ENCODE data around the gene IPO5. TPM values are rescaled to one million over a fixed set of nuclear protein-coding genes. Genes with fewer than 3 reads are reported as not detected.

Gene IPO5
- total RNA-seq, 3 donors from 2014 or later = 97.6 to 157 (median 137) TPM

- Histone ChIP-seq H3K4me3 (no peak overlapping the region), H3K27me3 (no peaks in the 10 kb centered on the region), H3K9me3 (no peaks in the 10 kb centered on the region), H3K4me1 (no peaks in the 10 kb centered on the region), H3K27ac (no peak overlapping the region), H3K36me3 (no peaks in the 10 kb centered on the region)
- TF ChIP-seq CTCF (IDR thresholded peaks at IDR 0.05) (no peak), POLR2A (IDR thresholded peaks at IDR 0.05) (no peak), POLR2AphosphoS5 (IDR thresholded peaks at IDR 0.05) (peak in 1 of 3 donors; percentile 14)
- peak in 1 of 2 donors; percentile 69 for DNase-seq (ENCODE audit: low spot score in 2 of 2)
- intact Hi-C loops (cut with DNase I; ENCODE audit: low total_unique reads) = no loop called here
These were observed 96.6 kb downstream of the IPO5 start for GRCh38 chr13:98050041-98050466.

GRCh38 chr13:98052412-98052811 lies 98.9 kb downstream of the IPO5 start:
- Histone ChIP-seq H3K36me3 (no peaks in the 10 kb centered on the region), H3K4me3 (no peak overlapping the region), H3K9me3 (no peaks in the 10 kb centered on the region), H3K4me1 (no peaks in the 10 kb centered on the region), H3K27me3 (no peaks in the 10 kb centered on the region), H3K27ac (no peak overlapping the region)
- intact Hi-C loops (cut with DNase I; ENCODE audit: low total_unique reads) = no loop called here
- TF ChIP-seq POLR2AphosphoS5 (IDR thresholded peaks at IDR 0.05) (no peak), POLR2A (IDR thresholded peaks at IDR 0.05) (no peak), CTCF (IDR thresholded peaks at IDR 0.05) (no peak)
- no peak for DNase-seq (ENCODE audit: low spot score in 2 of 2)

- Histone ChIP-seq H3K9me3 (no peaks in the 10 kb centered on the region), H3K36me3 (no peaks in the 10 kb centered on the region), H3K4me3 (no peak overlapping the region), H3K27me3 (no peaks in the 10 kb centered on the region), H3K27ac (no peak overlapping the region), H3K4me1 (no peaks in the 10 kb centered on the region)
- TF ChIP-seq CTCF (IDR thresholded peaks at IDR 0.05) (no peak), POLR2A (IDR thresholded peaks at IDR 0.05) (no peak), POLR2AphosphoS5 (IDR thresholded peaks at IDR 0.05) (no peak)
- no peak for DNase-seq (ENCODE audit: low spot score in 2 of 2)
- intact Hi-C loops (cut with DNase I; ENCODE audit: low total_unique reads) = no loop called here
These were observed 100.8 kb downstream of the IPO5 start for GRCh38 chr13:98054301-98054700.

- no peak for DNase-seq (ENCODE audit: low spot score in 2 of 2)
- Histone ChIP-seq H3K36me3 (no peaks in the 10 kb centered on the region), H3K27ac (no peak overlapping the region), H3K27me3 (no peaks in the 10 kb centered on the region), H3K4me1 (no peaks in the 10 kb centered on the region), H3K4me3 (no peak overlapping the region), H3K9me3 (no peaks in the 10 kb centered on the region)
- no peak for TF ChIP-seq POLR2AphosphoS5 (IDR thresholded peaks at IDR 0.05)
- TF ChIP-seq POLR2A (IDR thresholded peaks at IDR 0.05) = no peak
- no peak for TF ChIP-seq CTCF (IDR thresholded peaks at IDR 0.05)
- intact Hi-C loops (cut with DNase I; ENCODE audit: low total_unique reads) = no loop called here
These were observed 102.1 kb downstream of the IPO5 start for GRCh38 chr13:98055623-98056022.

- Histone ChIP-seq H3K4me1 (no peaks in the 10 kb centered on the region), H3K9me3 (no peaks in the 10 kb centered on the region), H3K36me3 (no peaks in the 10 kb centered on the region), H3K27me3 (no peaks in the 10 kb centered on the region), H3K27ac (no peak overlapping the region), H3K4me3 (no peak overlapping the region)
- no peak for TF ChIP-seq POLR2AphosphoS5 (IDR thresholded peaks at IDR 0.05)
- DNase-seq (ENCODE audit: low spot score in 2 of 2) = no peak
- intact Hi-C loops (cut with DNase I; ENCODE audit: low total_unique reads) = no loop called here
These were observed 103.5 kb downstream of the IPO5 start for GRCh38 chr13:98056839-98057410.

- intact Hi-C loops (cut with DNase I; ENCODE audit: low total_unique reads) = no loop called here
- Histone ChIP-seq H3K27me3 (no peaks in the 10 kb centered on the region), H3K4me3 (no peak overlapping the region), H3K27ac (no peak overlapping the region), H3K9me3 (no peaks in the 10 kb centered on the region), H3K4me1 (no peaks in the 10 kb centered on the region), H3K36me3 (no peaks in the 10 kb centered on the region)
- TF ChIP-seq POLR2A (IDR thresholded peaks at IDR 0.05) (no peak), POLR2AphosphoS5 (IDR thresholded peaks at IDR 0.05) (no peak), CTCF (IDR thresholded peaks at IDR 0.05) (no peak)
- no peak for DNase-seq (ENCODE audit: low spot score in 2 of 2)
These were observed 105.8 kb downstream of the IPO5 start for GRCh38 chr13:98059276-98059675.

Measured in breast epithelium (tissue), 4 donors.